NCI-H446 (cell line): ENCODE data around the gene PCSK4.
A peak's percentile ranks its signal among the peaks of the same experiment; 100 is the strongest.
"Not testable (repeated sequence)": the region's sequence is repeated elsewhere in the genome, so short reads cannot be mapped to it uniquely, and the experiment has no call there.

Experiments
- DNase-seq, 2 experiments: peaks; one replicate each; lab custom pipeline; 2025; lab: John Stamatoyannopoulos, UW

Gene PCSK4

GRCh38 chr19:1505012-1505411 is 14.9 kb upstream of the PCSK4 start:
- no peak for DNase-seq

DNA sequence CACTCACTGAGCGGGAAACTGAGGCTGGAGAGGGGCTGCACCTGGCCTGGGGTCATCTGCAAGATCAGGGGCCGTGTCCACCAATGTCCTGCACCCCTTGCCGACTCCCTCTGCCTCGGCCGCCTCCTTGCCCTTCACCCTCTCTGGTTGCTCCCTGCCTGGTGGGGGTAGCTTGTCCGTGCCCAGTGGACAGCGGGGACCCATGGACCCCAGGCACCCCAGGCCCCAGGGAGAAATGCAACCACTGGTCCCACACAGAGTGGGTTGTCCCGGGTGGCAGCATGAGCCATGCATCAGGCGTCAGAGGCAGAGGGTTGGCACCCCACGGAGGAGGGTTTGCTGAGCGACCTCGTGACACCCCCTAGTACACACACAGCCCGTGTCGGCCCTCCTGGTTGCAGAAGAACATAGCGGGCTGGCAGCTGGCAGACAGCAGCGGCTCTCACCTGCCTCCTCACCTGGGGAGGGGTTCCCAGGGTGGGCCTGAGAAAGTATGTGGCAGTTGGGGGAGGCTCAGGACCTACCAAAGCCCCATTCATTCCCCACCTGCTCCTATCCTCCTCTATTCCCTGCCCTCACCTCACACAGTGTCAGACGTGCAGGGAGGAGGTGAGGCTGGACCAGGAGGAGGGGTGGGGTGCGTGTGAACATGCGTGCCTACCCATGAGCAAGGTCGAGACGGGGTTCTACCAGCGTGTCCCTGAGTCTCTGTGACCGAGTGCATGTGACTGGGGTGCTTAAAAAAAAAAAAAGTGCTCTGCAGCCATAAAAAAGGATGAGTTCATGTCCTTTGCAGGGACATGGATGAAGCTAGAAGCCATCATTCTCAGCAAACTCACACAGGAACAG is 14.0 kb upstream of the PCSK4 start:
- DNase-seq: no peak

DNA sequence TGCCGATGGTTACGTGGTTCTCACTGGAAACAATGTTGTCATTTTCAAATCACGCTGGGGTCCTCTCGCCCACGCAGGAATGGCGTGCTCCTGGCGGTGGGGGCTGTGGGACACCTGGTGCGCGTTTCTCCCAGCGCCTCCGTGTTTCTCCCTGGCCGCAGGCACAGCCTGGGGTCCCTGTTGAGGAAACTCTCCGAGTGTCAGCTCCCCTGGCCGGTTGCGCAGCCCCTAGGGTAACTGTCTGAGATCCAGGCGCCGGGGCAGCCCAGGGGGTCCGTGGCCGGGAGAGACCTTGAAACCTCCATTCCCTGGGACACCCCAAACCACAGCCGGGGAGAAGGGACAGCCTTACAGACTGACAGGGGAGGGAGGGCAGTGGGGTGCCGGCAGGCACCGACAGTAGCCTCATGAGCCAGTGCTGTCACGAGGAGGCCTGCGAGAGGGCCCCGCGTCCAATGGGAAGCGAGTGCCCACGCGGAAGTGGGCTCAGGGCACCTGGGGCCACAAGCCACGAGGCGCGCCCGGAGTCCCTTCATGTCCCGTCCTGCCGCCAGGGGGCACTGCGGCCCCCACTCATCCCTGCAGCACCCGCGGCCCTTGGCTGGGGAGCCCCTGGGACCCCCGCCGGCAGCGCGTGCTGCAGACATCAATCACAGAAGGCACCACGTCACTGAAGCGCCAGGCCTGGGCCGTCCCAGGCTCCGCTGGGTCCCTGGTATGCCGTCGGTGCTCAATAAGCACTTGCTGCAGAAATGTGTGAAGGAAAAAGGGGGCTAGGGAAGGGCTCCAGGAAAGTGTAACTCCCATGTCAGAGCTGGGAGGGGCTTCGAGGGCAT is 13.2 kb upstream of the PCSK4 start:
- DNase-seq: peak; percentile 27 to 64

- DNase-seq: no peak
Observed at GRCh38 chr19:1502433-1503088, 12.4 kb upstream of the PCSK4 start.

DNA sequence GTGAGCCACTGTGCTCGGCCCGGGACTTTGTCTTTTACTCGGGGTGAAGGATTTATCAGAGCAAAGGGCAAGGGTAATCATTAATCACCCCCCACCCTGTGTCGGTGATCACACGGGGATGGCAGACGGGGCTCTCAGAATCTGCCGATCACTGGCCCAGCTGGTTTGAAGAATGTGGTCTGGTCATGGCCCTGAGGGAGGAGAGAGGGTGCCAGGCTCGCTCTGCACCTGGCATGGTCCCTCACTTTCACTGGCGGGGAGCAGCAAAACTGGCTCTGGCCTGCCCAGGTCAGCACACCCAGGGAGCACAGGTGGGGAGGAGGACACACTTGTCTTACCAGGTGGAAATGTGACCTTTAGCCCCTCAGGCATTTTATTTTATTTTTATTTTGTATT is 11.0 kb upstream of the PCSK4 start:
- DNase-seq: no peak

DNA sequence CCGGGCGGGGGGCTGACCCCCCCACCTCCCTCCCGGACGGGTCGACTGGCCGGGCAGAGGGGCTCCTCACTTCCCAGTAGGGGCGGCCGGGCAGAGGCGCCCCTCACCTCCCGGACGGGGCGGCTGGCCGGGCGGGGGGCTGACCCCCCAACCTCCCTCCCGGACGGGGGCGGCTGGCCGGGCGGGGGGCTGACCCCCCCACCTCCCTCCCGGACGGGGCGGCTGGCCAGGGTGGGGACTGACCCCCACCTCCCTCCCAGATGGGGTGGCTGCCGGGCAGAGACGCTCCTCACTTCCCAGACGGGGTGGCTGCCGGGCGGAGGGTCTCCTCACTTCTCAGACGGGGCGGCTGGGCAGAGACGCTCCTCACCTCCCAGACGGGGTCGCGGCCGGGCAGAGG is 9.1 kb upstream of the PCSK4 start:
- DNase-seq: not testable (repeated sequence)

DNA sequence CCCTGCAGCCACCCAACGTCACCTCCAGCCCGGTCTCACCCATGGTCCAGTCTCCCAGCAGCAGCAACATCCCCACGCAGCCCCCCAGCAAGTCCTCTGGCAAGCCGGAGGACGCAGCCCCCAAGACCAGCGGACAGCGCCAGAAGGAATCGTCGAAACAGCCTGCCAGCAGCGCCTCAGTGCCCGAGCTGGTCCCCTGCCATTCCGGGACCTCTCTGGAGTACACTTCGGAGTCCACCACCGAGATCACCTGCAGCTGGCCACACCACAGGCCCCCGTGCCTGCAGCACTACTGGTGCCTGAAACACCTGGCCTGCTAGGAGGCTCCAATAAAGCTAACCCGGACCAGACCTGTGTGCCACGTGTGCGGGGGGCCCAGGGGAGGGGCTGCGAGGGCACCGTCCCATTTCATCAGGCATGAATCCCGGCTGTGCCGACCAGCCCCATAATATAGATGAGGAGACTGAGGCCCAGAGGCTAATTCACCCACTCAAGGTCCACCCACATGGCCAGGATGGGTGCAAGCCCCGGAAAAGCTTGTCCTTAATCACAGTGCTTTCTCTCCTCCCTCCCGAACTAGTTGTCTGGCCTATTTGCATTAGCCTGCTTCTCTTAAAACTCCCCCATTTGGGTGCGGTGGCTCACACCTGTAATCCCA is 7.6 kb upstream of the PCSK4 start:
- DNase-seq: no peak

GRCh38 chr19:1496714-1497577 is 6.8 kb upstream of the PCSK4 start:
- DNase-seq: no peak

DNA sequence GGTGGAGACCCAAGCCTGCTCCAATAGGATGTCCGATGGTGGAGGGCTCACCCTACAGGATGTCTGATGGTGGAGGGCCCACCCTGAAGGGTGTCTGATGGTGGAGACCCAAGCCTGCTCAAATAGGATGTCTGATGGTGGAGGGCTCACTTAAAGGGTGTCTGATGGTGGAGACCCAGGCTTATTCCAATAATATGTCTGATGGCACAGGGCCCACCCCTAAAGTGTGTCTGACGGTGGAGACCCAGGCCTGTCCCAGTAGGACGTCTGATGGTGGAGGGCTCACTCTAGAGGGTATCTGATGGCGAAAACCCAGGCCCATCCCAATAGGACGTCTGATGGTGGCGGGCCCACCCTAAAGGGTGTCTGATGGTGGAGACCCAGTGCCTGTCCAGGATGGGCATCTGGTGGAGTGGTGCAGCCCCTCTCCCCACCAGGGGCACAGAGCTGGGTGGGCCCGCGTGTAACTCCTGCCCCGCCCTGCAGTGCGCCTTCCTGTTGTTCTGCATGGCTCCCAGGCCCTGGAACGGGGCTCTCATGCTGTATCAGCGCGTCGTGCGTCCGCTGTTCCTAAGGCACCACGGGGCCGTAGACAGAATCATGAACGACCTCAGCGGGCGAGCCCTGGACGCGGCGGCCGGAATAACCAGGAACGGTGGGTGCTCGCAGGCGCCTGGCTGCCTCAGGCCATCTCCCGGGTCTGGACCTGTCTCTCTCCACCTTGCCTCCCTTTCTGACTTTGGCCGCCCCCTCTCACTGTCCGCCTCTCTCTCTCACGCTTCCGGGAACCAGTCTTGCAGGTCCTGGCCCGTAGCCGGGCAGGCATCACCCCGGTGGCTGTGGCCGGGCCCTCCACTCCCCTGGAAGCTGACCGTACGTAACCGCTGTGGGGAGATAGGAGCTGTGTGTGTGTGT is 5.9 kb upstream of the PCSK4 start:
- DNase-seq: no peak

DNA sequence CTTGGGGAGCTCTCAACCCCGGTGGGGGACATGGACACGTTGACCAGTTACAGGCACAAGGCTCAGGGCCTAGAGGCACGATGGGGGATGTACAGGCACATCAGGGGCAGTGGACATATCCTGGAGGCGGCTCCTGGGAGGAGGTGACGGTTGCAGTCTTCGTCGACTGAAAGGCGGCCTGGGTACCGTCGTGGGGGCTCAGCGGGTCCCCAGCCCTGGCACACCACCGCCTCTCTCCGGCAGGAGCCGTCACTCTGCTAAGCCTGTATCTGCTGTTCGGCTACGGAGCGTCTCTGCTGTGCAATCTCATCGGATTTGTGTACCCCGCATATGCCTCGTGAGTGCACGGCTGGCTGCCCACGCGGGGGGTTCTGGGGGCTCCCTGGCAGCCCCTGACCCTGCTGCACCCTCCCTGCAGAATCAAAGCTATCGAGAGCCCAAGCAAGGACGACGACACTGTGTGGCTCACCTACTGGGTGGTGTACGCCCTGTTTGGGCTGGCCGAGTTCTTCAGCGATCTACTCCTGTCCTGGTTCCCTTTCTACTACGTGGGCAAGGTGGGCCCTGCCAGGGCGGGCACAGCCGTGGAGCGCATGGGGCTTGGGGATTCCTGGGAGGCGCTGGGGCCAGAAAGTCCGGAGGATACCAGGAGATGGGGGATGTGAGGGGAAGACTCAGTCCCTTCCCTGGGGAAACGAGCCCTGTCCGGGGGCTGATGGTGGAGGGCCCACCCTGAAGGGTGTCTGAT is 5.1 kb upstream of the PCSK4 start:
- no peak for DNase-seq

DNA sequence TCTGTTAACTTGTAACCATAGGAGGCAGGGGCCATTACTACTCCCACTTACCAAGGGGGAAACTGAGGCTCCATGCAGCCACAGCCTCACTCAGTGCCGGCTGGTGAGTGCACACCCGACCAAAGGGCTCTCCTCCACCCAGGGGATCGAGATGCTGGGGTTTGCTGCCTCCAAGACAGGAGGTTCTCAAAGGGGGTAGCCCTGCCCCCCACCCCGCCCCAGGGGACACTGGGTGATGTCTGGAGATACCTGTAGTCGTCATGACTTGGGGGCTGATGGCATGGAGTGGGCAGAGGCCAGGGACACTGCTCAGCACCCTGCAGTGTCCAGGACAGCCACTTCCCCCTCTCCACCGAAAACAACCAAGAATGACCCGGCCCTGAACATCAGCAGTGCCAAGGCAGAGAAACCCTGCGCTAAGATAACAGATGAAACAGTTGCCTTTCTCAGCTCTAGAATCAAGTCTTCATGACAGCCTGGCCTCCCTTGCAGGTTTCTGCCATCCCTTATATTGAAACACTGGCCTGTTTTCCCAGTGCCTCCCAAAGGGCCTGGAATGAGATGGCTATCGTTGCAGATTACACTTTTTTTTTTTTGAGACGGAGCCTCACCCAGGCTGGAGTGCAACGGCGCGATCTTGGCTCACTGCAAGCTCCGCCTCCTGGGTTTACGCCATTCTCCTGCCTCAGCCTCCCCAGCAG is 4.1 kb upstream of the PCSK4 start:
- DNase-seq: no peak

DNA sequence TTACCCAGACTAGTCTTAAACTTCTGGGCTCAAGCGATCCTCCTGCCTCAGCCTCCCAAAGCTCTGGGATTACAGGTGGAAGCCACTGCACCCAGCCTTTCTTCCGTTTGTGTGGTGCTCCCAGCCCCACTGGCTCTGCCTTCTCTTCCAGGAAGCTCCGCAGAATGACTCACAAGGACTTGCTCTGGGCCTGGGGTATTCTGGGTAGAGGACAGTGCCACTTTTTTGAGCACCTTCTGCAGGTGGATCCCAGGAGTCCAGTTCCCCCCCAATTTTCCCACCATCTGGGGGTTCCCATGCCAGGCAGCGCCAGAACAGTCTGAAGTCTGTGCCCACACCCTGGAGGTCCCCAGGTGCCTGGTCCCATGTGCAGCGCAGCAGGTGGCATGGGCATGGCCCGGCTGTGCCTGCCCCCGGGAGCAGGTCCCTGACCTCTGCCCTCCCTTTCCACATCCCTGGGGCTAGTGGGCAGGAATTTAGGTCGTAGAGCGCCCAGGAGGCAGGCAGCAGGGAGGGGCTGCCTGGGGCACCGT is 2.4 kb upstream of the PCSK4 start:
- DNase-seq: no peak

- DNase-seq: no peak
Observed at GRCh38 chr19:1491849-1492170, 1.7 kb upstream of the PCSK4 start.

GRCh38 chr19:1491114-1491848 is 1.1 kb upstream of the PCSK4 start, which contains the start of gene REEP6:
Gene REEP6 (plus strand): TSS chr19:1491181. CDS start chr19:1491270, 89 bp downstream.
- no peak for DNase-seq

DNA sequence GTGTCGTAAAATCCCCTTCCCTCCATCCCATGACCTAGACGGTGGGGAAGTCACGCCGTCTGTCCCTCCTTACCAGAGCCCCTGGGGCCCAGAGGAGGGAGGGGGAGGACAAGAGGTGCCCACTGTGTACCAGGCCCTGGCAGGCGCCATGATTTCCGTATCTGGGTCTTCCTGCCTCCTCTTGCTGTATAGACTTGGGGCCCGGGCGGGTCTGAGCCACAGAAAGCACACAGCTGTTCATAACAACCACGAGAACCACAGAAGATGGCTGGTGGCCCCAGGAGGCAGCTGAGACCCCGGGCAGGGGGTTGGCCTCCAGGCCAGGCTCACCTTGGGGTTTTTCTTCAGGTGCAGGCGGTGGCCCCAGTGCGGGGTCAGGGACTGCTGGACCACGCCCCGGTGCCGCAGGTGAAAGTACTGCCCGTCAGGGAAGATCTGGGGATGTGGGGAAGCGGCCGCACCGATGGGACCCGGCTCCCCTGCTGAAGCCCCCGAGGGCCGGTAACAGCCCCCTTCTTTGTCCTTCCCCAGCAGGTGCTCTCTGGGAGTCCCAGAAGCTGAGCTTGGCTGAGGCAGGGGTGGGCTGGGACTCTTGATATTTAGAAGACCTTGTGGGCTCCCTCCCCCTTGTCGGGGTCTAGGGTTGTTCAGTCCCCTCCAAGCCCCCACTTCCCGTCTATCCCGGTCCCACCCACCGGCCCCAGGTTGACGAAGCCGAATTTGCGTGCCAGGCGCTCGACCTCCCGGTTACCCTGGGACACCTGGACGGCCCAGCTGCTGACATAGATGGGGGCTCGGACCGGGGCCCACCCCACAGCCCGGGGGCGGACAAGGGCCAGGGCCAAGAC is 463 bp downstream of the PCSK4 start:
- DNase-seq: no peak

- no peak for DNase-seq
Observed at GRCh38 chr19:1488282-1488601, 1.9 kb downstream of the PCSK4 start.
